PC-9 (cell line): ENCODE measurements around the gene FNBP1L. TPM values are rescaled to one million over a fixed set of nuclear protein-coding genes. Genes with fewer than 3 reads are reported as not detected.

ENCODE experiments used
- BruUV-seq: library from RNA; stranded (reverse); fragments of 400-500 nt; replicated peaks from 2 replicates; lab custom pipeline; 2021; lab: Mats Ljungman, UMichigan
- CTCF ChIA-PET: fragments of 300-600 bp; sonication (Branson Sonifier 250); formaldehyde crosslinking; loops from one replicate; lab custom pipeline; 2022; ENCODE audit warnings: antibody characterized with exemption; lab: Charles Lee
- POLR2A ChIA-PET: fragments of 300-600 bp; sonication (Branson Sonifier 250); formaldehyde crosslinking; loops from one replicate; lab custom pipeline; 2022; ENCODE audit warnings: antibody characterized with exemption; ENCODE audit not compliant: unreplicated experiment; lab: Charles Lee
- DNase-seq, 2 experiments: peaks; one replicate each; pipeline versions ENCODE4 v3.0.0 to v3.0.0-alpha.2; 2015 to 2022; ENCODE audit warnings: mixed read lengths in 1 of 2
- H2AFZ ChIP-seq: fragments of 200-600 bp; sonication (generic); 2 replicates; pipeline ENCODE4 v1.8.1; 2017; ENCODE audit warnings: antibody characterized with exemption
- H3F3A ChIP-seq: fragments of 200-600 bp; sonication (generic); 2 replicates; pipeline ENCODE4 v1.8.1; 2017; ENCODE audit warnings: antibody characterized with exemption, mild to moderate bottlenecking, low read depth; ENCODE audit not compliant: insufficient read depth
- H3K27ac ChIP-seq: fragments of 200-600 bp; sonication (generic); 2 replicates; pipeline ENCODE4 v1.6.1; 2016; ENCODE audit warnings: mixed run types
- H3K27me3 ChIP-seq: fragments of 200-600 bp; sonication (generic); 2 replicates; pipeline ENCODE4 v1.6.1; 2016; ENCODE audit warnings: low read depth, mixed run types; ENCODE audit not compliant: insufficient read depth
- H3K36me3 ChIP-seq: fragments of 200-600 bp; sonication (generic); 2 replicates; pipeline ENCODE4 v1.6.1; 2016; ENCODE audit warnings: low read depth, mixed run types
- H3K4me1 ChIP-seq: fragments of 200-600 bp; sonication (generic); replicated peaks from 2 replicates; pipeline ENCODE4 v1.6.1; 2016; ENCODE audit warnings: mixed run types; ENCODE audit not compliant: insufficient read depth
- H3K4me2 ChIP-seq: fragments of 200-600 bp; sonication (generic); 2 replicates; pipeline ENCODE4 v1.6.1; 2017; ENCODE audit warnings: mixed run types
- H3K4me3 ChIP-seq: fragments of 200-600 bp; sonication (generic); 2 replicates; pipeline ENCODE4 v1.6.1; 2016; ENCODE audit warnings: mixed run types
- H3K79me2 ChIP-seq: fragments of 200-600 bp; sonication (generic); 2 replicates; pipeline ENCODE4 v1.6.1; 2017; ENCODE audit warnings: low read depth, mixed run types
- H3K9me2 ChIP-seq: fragments of 200-600 bp; sonication (generic); 2 replicates; pipeline ENCODE4 v1.8.1; 2017; ENCODE audit warnings: mild to moderate bottlenecking; ENCODE audit not compliant: insufficient read depth
- H3K9me3 ChIP-seq: fragments of 200-600 bp; sonication (generic); 2 replicates; pipeline ENCODE4 v1.8.1; 2016; ENCODE audit warnings: low read depth; ENCODE audit not compliant: insufficient read depth
- H4K20me1 ChIP-seq: fragments of 200-600 bp; sonication (generic); 2 replicates; pipeline ENCODE4 v1.8.1; 2017; ENCODE audit not compliant: insufficient read depth
- EZH2 ChIP-seq: fragments of 200-600 bp; sonication (generic); IDR thresholded peaks from 2 replicates; pipeline ENCODE4 v1.8.0; 2017; ENCODE audit warnings: antibody characterized with exemption, low read depth
- intact Hi-C: fragments of 100-400 bp; cut with micrococcal nuclease; formaldehyde crosslinking; loops from one replicate; pipeline ENCODE4 v1.10.0; 2022; ENCODE audit not compliant: unreplicated experiment
- total RNA-seq: library from RNA; stranded (reverse); gene quantifications from 2 replicates; pipeline ENCODE4 v1.2.3, GENCODE V29; 2021
- TF ChIP-seq, protein P1 (sequence below): fragments of 200-600 bp; sonication (generic); conservative IDR thresholded peaks from 2 replicates; pipeline ENCODE4 v1.6.1; 2017; ENCODE audit warnings: mixed run types, antibody characterized with exemption, mild to moderate bottlenecking, moderate library complexity

FNBP1L gene
- total RNA-seq, 1 experiment from 2014 or later = 34.3 TPM

GRCh38 chr1:93434987-93435386, 12.9 kb upstream of the FNBP1L start:
- Histone ChIP-seq H3K9me2 (no peaks in the 10 kb centered on the region), H2AFZ (no peak overlapping the region), H3K27me3 (no peaks in the 10 kb centered on the region), H3K4me1 (no peaks in the 10 kb centered on the region; the same call in 1 of the 2 replicates), H3K79me2 (no peaks in the 10 kb centered on the region), H3K4me2 (no peak overlapping the region), H3K36me3 (no peaks in the 10 kb centered on the region), H4K20me1 (no peaks in the 10 kb centered on the region), H3F3A (peaks cover 4% of the 10 kb centered on the region; the same call in 1 of the 2 replicates), H3K4me3 (no peak overlapping the region), H3K27ac (no peak overlapping the region), H3K9me3 (no peaks in the 10 kb centered on the region)
- ChIA-PET POLR2A (no interaction called here), CTCF (interaction anchor here (2.0 kb wide), 1 partner anchor 131 kb away, joined by 6 read pairs; no protein-coding TSS in a partner anchor)
- no peak for DNase-seq
- intact Hi-C loops = no loop called here
- no TSS peak for BruUV-seq
- no peak for TF ChIP-seq EZH2
- TF ChIP-seq, protein P1, sequence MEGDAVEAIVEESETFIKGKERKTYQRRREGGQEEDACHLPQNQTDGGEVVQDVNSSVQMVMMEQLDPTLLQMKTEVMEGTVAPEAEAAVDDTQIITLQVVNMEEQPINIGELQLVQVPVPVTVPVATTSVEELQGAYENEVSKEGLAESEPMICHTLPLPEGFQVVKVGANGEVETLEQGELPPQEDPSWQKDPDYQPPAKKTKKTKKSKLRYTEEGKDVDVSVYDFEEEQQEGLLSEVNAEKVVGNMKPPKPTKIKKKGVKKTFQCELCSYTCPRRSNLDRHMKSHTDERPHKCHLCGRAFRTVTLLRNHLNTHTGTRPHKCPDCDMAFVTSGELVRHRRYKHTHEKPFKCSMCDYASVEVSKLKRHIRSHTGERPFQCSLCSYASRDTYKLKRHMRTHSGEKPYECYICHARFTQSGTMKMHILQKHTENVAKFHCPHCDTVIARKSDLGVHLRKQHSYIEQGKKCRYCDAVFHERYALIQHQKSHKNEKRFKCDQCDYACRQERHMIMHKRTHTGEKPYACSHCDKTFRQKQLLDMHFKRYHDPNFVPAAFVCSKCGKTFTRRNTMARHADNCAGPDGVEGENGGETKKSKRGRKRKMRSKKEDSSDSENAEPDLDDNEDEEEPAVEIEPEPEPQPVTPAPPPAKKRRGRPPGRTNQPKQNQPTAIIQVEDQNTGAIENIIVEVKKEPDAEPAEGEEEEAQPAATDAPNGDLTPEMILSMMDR = no peak

GRCh38 chr1:93435443-93435842, 12.5 kb upstream of the FNBP1L start:
- CTCF ChIA-PET = interaction anchor here (2.0 kb wide), 1 partner anchor 131 kb away, joined by 6 read pairs; no protein-coding TSS in a partner anchor
- DNase-seq = no peak

GRCh38 chr1:93436496-93436895, 11.4 kb upstream of the FNBP1L start:
- Histone ChIP-seq H3K27ac (no peak overlapping the region), H3K27me3 (no peaks in the 10 kb centered on the region), H2AFZ (no peak overlapping the region), H3F3A (peaks cover 4% of the 10 kb centered on the region; the same call in 1 of the 2 replicates), H3K36me3 (no peaks in the 10 kb centered on the region), H3K9me2 (no peaks in the 10 kb centered on the region), H3K79me2 (no peaks in the 10 kb centered on the region), H3K4me1 (no peaks in the 10 kb centered on the region; the same call in 1 of the 2 replicates), H3K4me2 (no peak overlapping the region), H3K4me3 (no peak overlapping the region), H3K9me3 (no peaks in the 10 kb centered on the region), H4K20me1 (no peaks in the 10 kb centered on the region)
- intact Hi-C loops = loop anchor here (2.0 kb wide), 1 partner anchor 132 kb away; no protein-coding TSS in a partner anchor
- BruUV-seq = no TSS peak
- no peak for DNase-seq
- TF ChIP-seq, protein P1 = no peak
- TF ChIP-seq EZH2 = no peak
- ChIA-PET POLR2A (no interaction called here), CTCF (interaction anchor here (0.6 kb wide), 1 partner anchor 194 kb away, joined by 3 read pairs; no protein-coding TSS in a partner anchor)

More at GRCh38 chr1:93435443-93435842, 12.5 kb upstream of the FNBP1L start:
- H3K36me3 ChIP-seq = no peaks in the 10 kb centered on the region
- TF ChIP-seq, protein P1 = no peak
- TF ChIP-seq EZH2 = no peak
- H3F3A ChIP-seq = peaks cover 4% of the 10 kb centered on the region; the same call in 1 of the 2 replicates
- no peaks in the 10 kb centered on the region for H3K27me3 ChIP-seq
- no peaks in the 10 kb centered on the region for H4K20me1 ChIP-seq
- intact Hi-C loops = no loop called here
- H3K9me2 ChIP-seq = no peaks in the 10 kb centered on the region
- no peaks in the 10 kb centered on the region for H3K79me2 ChIP-seq
- no peak overlapping the region for H3K4me2 ChIP-seq
- no peak overlapping the region for H3K4me3 ChIP-seq
- POLR2A ChIA-PET = no interaction called here
- no peak overlapping the region for H3K27ac ChIP-seq
- H3K4me1 ChIP-seq = no peaks in the 10 kb centered on the region; the same call in 1 of the 2 replicates
- no TSS peak for BruUV-seq
- H3K9me3 ChIP-seq = no peaks in the 10 kb centered on the region
- no peak overlapping the region for H2AFZ ChIP-seq
